Stimulated activated CD8-positive, alpha-beta memory T cell treated with anti-CD3 and anti-CD28 coated beads, Interleukin-4, amount 100 ng/mL, for 24 hours (primary cell): Measurements from ENCODE around the gene CNIH3.

Experiments used
- DNase-seq: peaks from one replicate; pipeline ENCODE4 v3.0.0-alpha.2; 2020; ENCODE audit warnings: low read depth

The CNIH3 gene

GRCh38 chr1:224722838-224723237 lies 106.7 kb downstream of the CNIH3 start:
- no peak for DNase-seq

GRCh38 chr1:224724566-224724965 lies 108.4 kb downstream of the CNIH3 start:
- DNase-seq, result no peak

- DNase-seq, result no peak
These were observed 110.5 kb downstream of the CNIH3 start for GRCh38 chr1:224726441-224727182.

GRCh38 chr1:224727351-224728289 lies 111.5 kb downstream of the CNIH3 start:
- DNase-seq, result no peak

GRCh38 chr1:224730540-224730939 lies 114.4 kb downstream of the CNIH3 start:
- DNase-seq, result no peak

- DNase-seq, result no peak
These were observed 114.8 kb downstream of the CNIH3 start for GRCh38 chr1:224730965-224731364.

GRCh38 chr1:224731633-224732032 lies 115.5 kb downstream of the CNIH3 start:
- no peak for DNase-seq

GRCh38 chr1:224732377-224733026 lies 116.4 kb downstream of the CNIH3 start:
- DNase-seq, result no peak

GRCh38 chr1:224733027-224733911 lies 117.2 kb downstream of the CNIH3 start:
- DNase-seq, result no peak

- no peak for DNase-seq
These were observed 118.3 kb downstream of the CNIH3 start for GRCh38 chr1:224734261-224734935.

- DNase-seq, result no peak
These were observed 119.0 kb downstream of the CNIH3 start for GRCh38 chr1:224735159-224735558.

GRCh38 chr1:224736619-224737352 lies 120.7 kb downstream of the CNIH3 start:
- DNase-seq, result no peak

GRCh38 chr1:224737353-224737727 lies 121.2 kb downstream of the CNIH3 start:
- DNase-seq, result no peak

GRCh38 chr1:224739303-224739996 lies 123.3 kb downstream of the CNIH3 start:
- DNase-seq, result no peak

GRCh38 chr1:224739997-224740684 lies 124.0 kb downstream of the CNIH3 start:
- DNase-seq, result no peak

- no peak for DNase-seq
These were observed 124.6 kb downstream of the CNIH3 start for GRCh38 chr1:224740685-224741052.

GRCh38 chr1:224742349-224742748 lies 126.2 kb downstream of the CNIH3 start:
- no peak for DNase-seq

GRCh38 chr1:224743608-224744164 lies 127.6 kb downstream of the CNIH3 start:
- DNase-seq, result no peak

GRCh38 chr1:224744521-224744920 lies 128.4 kb downstream of the CNIH3 start:
- no peak for DNase-seq
